PC-3 (cell line): ENCODE measurements around the gene UBE4B. TPM values are rescaled to one million over a fixed set of nuclear protein-coding genes. Genes with fewer than 3 reads are reported as not detected.
A peak's percentile ranks its signal among the peaks of the same experiment; 100 is the strongest.

ENCODE experiments used
- ATAC-seq: fragments of 200-7000 bp; cut with Tn5 transposase; 2 replicates; pipeline ENCODE4 v1.9.1; 2020; ENCODE audit warnings: mild to moderate bottlenecking, moderate library complexity
- BruUV-seq: library from RNA; stranded (reverse); fragments of 400-500 nt; replicated peaks from 2 replicates; lab custom pipeline; 2021; lab: Mats Ljungman, UMichigan
- CTCF ChIA-PET: fragments of 300-600 bp; sonication (Branson Sonifier 250); formaldehyde crosslinking; loops from one replicate; lab custom pipeline; 2022; ENCODE audit warnings: antibody characterized with exemption; lab: Charles Lee
- POLR2A ChIA-PET: fragments of 300-600 bp; sonication (Branson Sonifier 250); formaldehyde crosslinking; loops from one replicate; lab custom pipeline; 2022; ENCODE audit warnings: antibody characterized with exemption; ENCODE audit not compliant: unreplicated experiment; lab: Charles Lee
- DNase-seq: peaks from one replicate; pipeline ENCODE4 v3.0.0-alpha.2; 2015
- H2AFZ ChIP-seq: fragments of 300-600 bp; sonication (generic); 2 replicates; pipeline ENCODE4 v1.6.0; 2016; ENCODE audit warnings: antibody characterized with exemption, low read length
- H3F3A ChIP-seq: fragments of 300-600 bp; sonication (generic); one replicate; pipeline ENCODE4 v1.6.0; 2017; ENCODE audit warnings: antibody characterized with exemption, low read length, control low read depth, mild to moderate bottlenecking; ENCODE audit not compliant: unreplicated experiment
- H3K27ac ChIP-seq: fragments of 300-600 bp; sonication (generic); 2 replicates; pipeline ENCODE4 v1.5.1; 2016; ENCODE audit warnings: mild to moderate bottlenecking, low read length
- H3K27me3 ChIP-seq: fragments of 300-600 bp; sonication (generic); 2 replicates; pipeline ENCODE4 v1.6.1; 2016; ENCODE audit warnings: low read length, mixed read lengths
- H3K36me3 ChIP-seq: fragments of 300-600 bp; sonication (generic); 2 replicates; pipeline ENCODE4 v1.6.1; 2016; ENCODE audit warnings: low read depth, mixed run types, low read length, mixed read lengths
- H3K4me1 ChIP-seq: fragments of 300-600 bp; sonication (generic); 2 replicates; pipeline ENCODE4 v1.5.1; 2016; ENCODE audit warnings: low read length; ENCODE audit not compliant: insufficient read depth
- H3K4me2 ChIP-seq: fragments of 300-600 bp; sonication (generic); 2 replicates; pipeline ENCODE4 v1.6.0; 2016; ENCODE audit warnings: low read length
- H3K4me3 ChIP-seq: fragments of 300-600 bp; sonication (generic); 2 replicates; pipeline ENCODE4 v1.5.1; 2016; ENCODE audit warnings: mild to moderate bottlenecking, low read length, mixed read lengths
- H3K79me2 ChIP-seq: fragments of 300-600 bp; sonication (generic); 2 replicates; pipeline ENCODE4 v1.6.1; 2017; ENCODE audit warnings: low read length, mixed read lengths
- H3K9ac ChIP-seq: fragments of 300-600 bp; sonication (generic); 2 replicates; pipeline ENCODE4 v1.6.0; 2016; ENCODE audit warnings: mild to moderate bottlenecking, low read length
- H3K9me2 ChIP-seq: fragments of 300-600 bp; sonication (generic); replicated peaks from 2 replicates; pipeline ENCODE4 v1.6.1; 2016; ENCODE audit warnings: mixed run types, low read length, mixed read lengths
- H3K9me3 ChIP-seq: fragments of 300-600 bp; sonication (generic); 2 replicates; pipeline ENCODE4 v1.6.1; 2016; ENCODE audit warnings: low read length, mixed read lengths
- H4K20me1 ChIP-seq: fragments of 300-600 bp; sonication (generic); 2 replicates; pipeline ENCODE4 v1.6.1; 2016; ENCODE audit warnings: low read length, mixed read lengths
- EZH2 ChIP-seq: fragments of 300-600 bp; sonication (generic); IDR thresholded peaks from one replicate; pipeline ENCODE4 v1.6.1; 2017; ENCODE audit warnings: antibody characterized with exemption, mild to moderate bottlenecking, low read length; ENCODE audit not compliant: unreplicated experiment
- EZH2phosphoT487 ChIP-seq: fragments of 300-600 bp; sonication (generic); IDR thresholded peaks from 2 replicates; pipeline ENCODE4 v1.6.1; 2018; ENCODE audit warnings: mild to moderate bottlenecking, antibody characterized with exemption, low read length, borderline replicate concordance
- intact Hi-C: fragments of 100-400 bp; cut with micrococcal nuclease; formaldehyde crosslinking; loops from 2 replicates; pipeline ENCODE4 v1.9.0; 2023
- total RNA-seq: library from RNA; depleted of rRNA; stranded (reverse); fragments of >200 nt; gene quantifications from 2 replicates; pipeline ENCODE4 v1.2.3, GENCODE V29; 2014
- TF ChIP-seq, protein P1 (sequence below): fragments of 300-600 bp; sonication (generic); conservative IDR thresholded peaks from 2 replicates; pipeline ENCODE4 v1.5.1; 2017; ENCODE audit warnings: antibody characterized with exemption, low read depth, mild to moderate bottlenecking, low read length

The UBE4B gene
- total RNA-seq, 1 experiment from 2014 or later: 37.9 TPM

- Histone ChIP-seq H4K20me1 (no peaks in the 10 kb centered on the region), H3K4me1 (no peaks in the 10 kb centered on the region), H3K27me3 (no peaks in the 10 kb centered on the region), H3K36me3 (peaks cover 16% of the 10 kb centered on the region; the same call in 1 of the 2 replicates), H3K4me3 (no peak overlapping the region), H2AFZ (no peak overlapping the region), H3K9ac (no peak overlapping the region), H3K27ac (no peak overlapping the region), H3F3A (no peaks in the 10 kb centered on the region), H3K9me3 (no peaks in the 10 kb centered on the region), H3K4me2 (no peak overlapping the region), H3K9me2 (no peaks in the 10 kb centered on the region), H3K79me2 (no peaks in the 10 kb centered on the region)
- TF ChIP-seq, protein P1, sequence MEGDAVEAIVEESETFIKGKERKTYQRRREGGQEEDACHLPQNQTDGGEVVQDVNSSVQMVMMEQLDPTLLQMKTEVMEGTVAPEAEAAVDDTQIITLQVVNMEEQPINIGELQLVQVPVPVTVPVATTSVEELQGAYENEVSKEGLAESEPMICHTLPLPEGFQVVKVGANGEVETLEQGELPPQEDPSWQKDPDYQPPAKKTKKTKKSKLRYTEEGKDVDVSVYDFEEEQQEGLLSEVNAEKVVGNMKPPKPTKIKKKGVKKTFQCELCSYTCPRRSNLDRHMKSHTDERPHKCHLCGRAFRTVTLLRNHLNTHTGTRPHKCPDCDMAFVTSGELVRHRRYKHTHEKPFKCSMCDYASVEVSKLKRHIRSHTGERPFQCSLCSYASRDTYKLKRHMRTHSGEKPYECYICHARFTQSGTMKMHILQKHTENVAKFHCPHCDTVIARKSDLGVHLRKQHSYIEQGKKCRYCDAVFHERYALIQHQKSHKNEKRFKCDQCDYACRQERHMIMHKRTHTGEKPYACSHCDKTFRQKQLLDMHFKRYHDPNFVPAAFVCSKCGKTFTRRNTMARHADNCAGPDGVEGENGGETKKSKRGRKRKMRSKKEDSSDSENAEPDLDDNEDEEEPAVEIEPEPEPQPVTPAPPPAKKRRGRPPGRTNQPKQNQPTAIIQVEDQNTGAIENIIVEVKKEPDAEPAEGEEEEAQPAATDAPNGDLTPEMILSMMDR: no peak
- TF ChIP-seq EZH2 (no peak), EZH2phosphoT487 (no peak)
- ChIA-PET POLR2A (no interaction called here), CTCF (no interaction called here)
- no TSS peak for BruUV-seq
- no peak for ATAC-seq
- intact Hi-C loops: no loop called here
- peak; percentile 6 for DNase-seq
Measured at GRCh38 chr1:10122926-10123325, 90.2 kb downstream of the UBE4B start.

GRCh38 chr1:10128101-10128765 lies 95.5 kb downstream of the UBE4B start:
- H3K36me3 ChIP-seq: peaks cover 3% of the 10 kb centered on the region; the same call in 1 of the 2 replicates
- no peak overlapping the region for H2AFZ ChIP-seq
- intact Hi-C loops: no loop called here
- H3K4me3 ChIP-seq: no peak overlapping the region
- no peaks in the 10 kb centered on the region for H3F3A ChIP-seq
- H4K20me1 ChIP-seq: no peaks in the 10 kb centered on the region
- no peaks in the 10 kb centered on the region for H3K27me3 ChIP-seq
- no peak for DNase-seq
- BruUV-seq: no TSS peak
- H3K27ac ChIP-seq: no peak overlapping the region
- H3K9ac ChIP-seq: no peak overlapping the region
- POLR2A ChIA-PET: no interaction called here
- H3K4me2 ChIP-seq: no peak overlapping the region
- no peaks in the 10 kb centered on the region for H3K9me3 ChIP-seq
- ATAC-seq: no peak
- no peaks in the 10 kb centered on the region for H3K9me2 ChIP-seq
- TF ChIP-seq EZH2phosphoT487 (no peak), EZH2 (no peak)
- TF ChIP-seq, protein P1: no peak
- CTCF ChIA-PET: no interaction called here
- H3K79me2 ChIP-seq: no peaks in the 10 kb centered on the region
- H3K4me1 ChIP-seq: no peaks in the 10 kb centered on the region

GRCh38 chr1:10132316-10132715 lies 99.6 kb downstream of the UBE4B start:
- no TSS peak for BruUV-seq
- intact Hi-C loops: no loop called here
- Histone ChIP-seq H3F3A (no peaks in the 10 kb centered on the region), H3K9me2 (no peaks in the 10 kb centered on the region), H3K27me3 (no peaks in the 10 kb centered on the region), H3K4me3 (no peak overlapping the region), H3K4me2 (no peak overlapping the region), H3K9ac (no peak overlapping the region), H3K4me1 (no peaks in the 10 kb centered on the region), H3K36me3 (peaks cover 8% of the 10 kb centered on the region; the same call in 1 of the 2 replicates), H4K20me1 (no peaks in the 10 kb centered on the region), H3K27ac (no peak overlapping the region), H2AFZ (no peak overlapping the region), H3K9me3 (no peaks in the 10 kb centered on the region), H3K79me2 (no peaks in the 10 kb centered on the region)
- ChIA-PET CTCF (no interaction called here), POLR2A (no interaction called here)
- no peak for ATAC-seq
- no peak for DNase-seq
- TF ChIP-seq EZH2 (no peak), EZH2phosphoT487 (no peak)
- TF ChIP-seq, protein P1: no peak
